ENCODE data around the gene USP12.

DNA sequence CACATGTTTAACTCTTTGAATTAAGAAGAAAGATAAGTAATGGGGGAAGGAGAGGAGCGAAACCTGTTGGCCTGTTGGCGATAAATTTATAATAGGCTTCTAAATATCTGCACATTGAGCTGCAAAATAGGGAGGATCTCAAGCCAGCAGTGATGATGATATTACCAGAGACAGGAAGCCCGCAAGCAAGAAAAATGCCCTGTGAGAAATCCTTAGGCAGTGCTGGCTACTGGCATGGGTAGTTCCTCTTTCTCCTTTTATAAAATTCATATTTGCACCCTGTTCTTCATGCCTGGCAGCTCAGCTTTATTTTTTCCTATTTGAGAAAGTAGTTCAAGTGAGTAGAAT is 858 bp upstream of the USP12 start:
- TF ChIP-seq EZH2phosphoT487 (IDR thresholded peaks at IDR 0.05; ENCODE audit: unreplicated experiment): no peak
- no peak for TF ChIP-seq STAT1 (IDR thresholded peaks at IDR 0.05; ENCODE audit: unreplicated experiment)
- TF ChIP-seq, protein P1, sequence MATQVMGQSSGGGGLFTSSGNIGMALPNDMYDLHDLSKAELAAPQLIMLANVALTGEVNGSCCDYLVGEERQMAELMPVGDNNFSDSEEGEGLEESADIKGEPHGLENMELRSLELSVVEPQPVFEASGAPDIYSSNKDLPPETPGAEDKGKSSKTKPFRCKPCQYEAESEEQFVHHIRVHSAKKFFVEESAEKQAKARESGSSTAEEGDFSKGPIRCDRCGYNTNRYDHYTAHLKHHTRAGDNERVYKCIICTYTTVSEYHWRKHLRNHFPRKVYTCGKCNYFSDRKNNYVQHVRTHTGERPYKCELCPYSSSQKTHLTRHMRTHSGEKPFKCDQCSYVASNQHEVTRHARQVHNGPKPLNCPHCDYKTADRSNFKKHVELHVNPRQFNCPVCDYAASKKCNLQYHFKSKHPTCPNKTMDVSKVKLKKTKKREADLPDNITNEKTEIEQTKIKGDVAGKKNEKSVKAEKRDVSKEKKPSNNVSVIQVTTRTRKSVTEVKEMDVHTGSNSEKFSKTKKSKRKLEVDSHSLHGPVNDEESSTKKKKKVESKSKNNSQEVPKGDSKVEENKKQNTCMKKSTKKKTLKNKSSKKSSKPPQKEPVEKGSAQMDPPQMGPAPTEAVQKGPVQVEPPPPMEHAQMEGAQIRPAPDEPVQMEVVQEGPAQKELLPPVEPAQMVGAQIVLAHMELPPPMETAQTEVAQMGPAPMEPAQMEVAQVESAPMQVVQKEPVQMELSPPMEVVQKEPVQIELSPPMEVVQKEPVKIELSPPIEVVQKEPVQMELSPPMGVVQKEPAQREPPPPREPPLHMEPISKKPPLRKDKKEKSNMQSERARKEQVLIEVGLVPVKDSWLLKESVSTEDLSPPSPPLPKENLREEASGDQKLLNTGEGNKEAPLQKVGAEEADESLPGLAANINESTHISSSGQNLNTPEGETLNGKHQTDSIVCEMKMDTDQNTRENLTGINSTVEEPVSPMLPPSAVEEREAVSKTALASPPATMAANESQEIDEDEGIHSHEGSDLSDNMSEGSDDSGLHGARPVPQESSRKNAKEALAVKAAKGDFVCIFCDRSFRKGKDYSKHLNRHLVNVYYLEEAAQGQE (IDR thresholded peaks at IDR 0.05; ENCODE audit: unreplicated experiment): no peak
- TF ChIP-seq POLR2AphosphoS5 (IDR thresholded peaks at IDR 0.05; ENCODE audit: low read depth): no peak
- no peak for TF ChIP-seq EZH2 (IDR thresholded peaks at IDR 0.05; ENCODE audit: low read depth, unreplicated experiment)
- TF ChIP-seq, protein P2, sequence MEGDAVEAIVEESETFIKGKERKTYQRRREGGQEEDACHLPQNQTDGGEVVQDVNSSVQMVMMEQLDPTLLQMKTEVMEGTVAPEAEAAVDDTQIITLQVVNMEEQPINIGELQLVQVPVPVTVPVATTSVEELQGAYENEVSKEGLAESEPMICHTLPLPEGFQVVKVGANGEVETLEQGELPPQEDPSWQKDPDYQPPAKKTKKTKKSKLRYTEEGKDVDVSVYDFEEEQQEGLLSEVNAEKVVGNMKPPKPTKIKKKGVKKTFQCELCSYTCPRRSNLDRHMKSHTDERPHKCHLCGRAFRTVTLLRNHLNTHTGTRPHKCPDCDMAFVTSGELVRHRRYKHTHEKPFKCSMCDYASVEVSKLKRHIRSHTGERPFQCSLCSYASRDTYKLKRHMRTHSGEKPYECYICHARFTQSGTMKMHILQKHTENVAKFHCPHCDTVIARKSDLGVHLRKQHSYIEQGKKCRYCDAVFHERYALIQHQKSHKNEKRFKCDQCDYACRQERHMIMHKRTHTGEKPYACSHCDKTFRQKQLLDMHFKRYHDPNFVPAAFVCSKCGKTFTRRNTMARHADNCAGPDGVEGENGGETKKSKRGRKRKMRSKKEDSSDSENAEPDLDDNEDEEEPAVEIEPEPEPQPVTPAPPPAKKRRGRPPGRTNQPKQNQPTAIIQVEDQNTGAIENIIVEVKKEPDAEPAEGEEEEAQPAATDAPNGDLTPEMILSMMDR (conservative IDR thresholded peaks at IDR 0.05; ENCODE audit: low read depth in 2 of 2): no peak
- TF ChIP-seq JUNB (IDR thresholded peaks at IDR 0.05; ENCODE audit: unreplicated experiment): no peak
- TF ChIP-seq CREB1 (CRISPR knock-in tag; IDR thresholded peaks at IDR 0.05; ENCODE audit: low read depth): no peak
- TF ChIP-seq, protein P3, sequence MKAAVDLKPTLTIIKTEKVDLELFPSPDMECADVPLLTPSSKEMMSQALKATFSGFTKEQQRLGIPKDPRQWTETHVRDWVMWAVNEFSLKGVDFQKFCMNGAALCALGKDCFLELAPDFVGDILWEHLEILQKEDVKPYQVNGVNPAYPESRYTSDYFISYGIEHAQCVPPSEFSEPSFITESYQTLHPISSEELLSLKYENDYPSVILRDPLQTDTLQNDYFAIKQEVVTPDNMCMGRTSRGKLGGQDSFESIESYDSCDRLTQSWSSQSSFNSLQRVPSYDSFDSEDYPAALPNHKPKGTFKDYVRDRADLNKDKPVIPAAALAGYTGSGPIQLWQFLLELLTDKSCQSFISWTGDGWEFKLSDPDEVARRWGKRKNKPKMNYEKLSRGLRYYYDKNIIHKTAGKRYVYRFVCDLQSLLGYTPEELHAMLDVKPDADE (IDR thresholded peaks at IDR 0.05): no peak

Measured in GM23338 (cell line).